Measurements from ENCODE around the gene TOR2A. TPM values are rescaled to one million over a fixed set of nuclear protein-coding genes. Genes with fewer than 3 reads are reported as not detected.

The TOR2A gene
- total RNA-seq, 1 experiment from 2014 or later, result 13.2 TPM

DNA sequence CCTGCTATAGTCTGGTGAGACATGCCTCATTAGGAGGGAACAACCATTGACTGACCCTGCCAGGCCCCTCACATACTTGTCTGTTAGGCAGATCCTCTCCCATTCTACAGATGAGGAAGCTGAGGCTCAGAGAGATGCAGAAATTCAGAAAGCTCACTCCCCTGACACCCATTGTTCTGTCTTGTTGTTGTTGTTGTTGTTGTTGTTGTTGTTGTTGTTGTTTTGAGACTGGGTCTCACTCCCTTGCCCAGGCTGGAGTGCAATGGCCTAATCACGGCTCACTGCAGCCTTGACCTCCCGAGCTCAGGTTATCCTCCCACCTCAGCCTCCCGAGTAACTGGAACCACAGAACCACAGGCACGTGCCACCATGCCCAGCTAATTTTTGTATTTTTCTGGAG, 41.4 kb downstream of the TOR2A start:
- Mint-ChIP-seq H3K4me3 (no peak overlapping the region; a peak in 1 of 5 replicates), H3K9me3 (no peaks in the 10 kb centered on the region; a peak in 1 of 5 replicates), H3K4me1 (no peaks in the 10 kb centered on the region), H3K27me3 (ENCODE audit: low read depth) (peaks cover 2% of the 10 kb centered on the region; the same call in 1 of the 2 replicates), H3K36me3 (ENCODE audit: insufficient read depth in 1 of 3, low read depth in 3 of 3) (peaks cover 18 to 22% (median 19%) of the 10 kb centered on the region in 3 experiments; a peak in 6 of 7 replicates), H3K27ac (no peak overlapping the region)
- Histone ChIP-seq H2AK5ac (ENCODE audit: insufficient read length, low read length) (no peak overlapping the region), H4K5ac (ENCODE audit: insufficient read length, low read depth, low read length) (no peak overlapping the region), H2BK12ac (ENCODE audit: insufficient read length, low read depth, low read length) (no peak overlapping the region), H3K79me1 (ENCODE audit: insufficient read depth, low read depth, low read length, poor library complexity, severe bottlenecking) (no peaks in the 10 kb centered on the region), H2BK20ac (ENCODE audit: low read depth, low read length, poor library complexity, severe bottlenecking) (no peak overlapping the region), H4K8ac (replicated peaks; ENCODE audit: insufficient read length, low read depth, low read length) (no peak overlapping the region), H3K23ac (ENCODE audit: insufficient read length, low read depth, low read length) (no peak overlapping the region), H3K9me3 (ENCODE audit: control insufficient read depth, low read depth, low read length) (no peaks in the 10 kb centered on the region), H4K91ac (ENCODE audit: insufficient read length, low read depth, low read length) (no peak overlapping the region), H2BK15ac (ENCODE audit: low read depth, low read length) (no peak overlapping the region), H3K27me3 (ENCODE audit: insufficient read depth, low read length) (no peaks in the 10 kb centered on the region), H3K4me1 (ENCODE audit: insufficient read depth, low read length) (no peaks in the 10 kb centered on the region), H3K18ac (ENCODE audit: insufficient read length, low read depth, low read length) (no peak overlapping the region), H3K27ac (ENCODE audit: insufficient read length, low read depth, low read length) (no peak overlapping the region), H3T11ph (ENCODE audit: low read length) (no peak overlapping the region), H2BK5ac (ENCODE audit: insufficient read length, low read length) (no peak overlapping the region), H2AFZ (ENCODE audit: low read length) (no peak overlapping the region), H3K9ac (ENCODE audit: extremely low read depth, insufficient read length, low read length) (no peak overlapping the region), H3K14ac (ENCODE audit: insufficient read depth, low read length) (no peak overlapping the region), H3K79me2 (ENCODE audit: insufficient read depth, low read length) (no peaks in the 10 kb centered on the region), H4K20me1 (ENCODE audit: control insufficient read depth, insufficient read depth, insufficient read length) (no peaks in the 10 kb centered on the region), H2BK120ac (ENCODE audit: low read depth, low read length, poor library complexity, severe bottlenecking) (no peak overlapping the region), H3K4ac (ENCODE audit: low read depth, low read length) (no peak overlapping the region), H3K4me2 (ENCODE audit: insufficient read depth, insufficient read length, low read length) (no peak overlapping the region), H3K56ac (ENCODE audit: insufficient read length, low read depth, low read length) (no peak overlapping the region), H3K23me2 (ENCODE audit: insufficient read length, low read depth, low read length, poor library complexity, severe bottlenecking) (no peaks in the 10 kb centered on the region)
- no CpG with 5 or more reads among the region's 4 CpGs for WGBS (ENCODE audit: extremely low coverage, insufficient read length, low lambda C conversion rate)
- TF ChIP-seq, protein P1, sequence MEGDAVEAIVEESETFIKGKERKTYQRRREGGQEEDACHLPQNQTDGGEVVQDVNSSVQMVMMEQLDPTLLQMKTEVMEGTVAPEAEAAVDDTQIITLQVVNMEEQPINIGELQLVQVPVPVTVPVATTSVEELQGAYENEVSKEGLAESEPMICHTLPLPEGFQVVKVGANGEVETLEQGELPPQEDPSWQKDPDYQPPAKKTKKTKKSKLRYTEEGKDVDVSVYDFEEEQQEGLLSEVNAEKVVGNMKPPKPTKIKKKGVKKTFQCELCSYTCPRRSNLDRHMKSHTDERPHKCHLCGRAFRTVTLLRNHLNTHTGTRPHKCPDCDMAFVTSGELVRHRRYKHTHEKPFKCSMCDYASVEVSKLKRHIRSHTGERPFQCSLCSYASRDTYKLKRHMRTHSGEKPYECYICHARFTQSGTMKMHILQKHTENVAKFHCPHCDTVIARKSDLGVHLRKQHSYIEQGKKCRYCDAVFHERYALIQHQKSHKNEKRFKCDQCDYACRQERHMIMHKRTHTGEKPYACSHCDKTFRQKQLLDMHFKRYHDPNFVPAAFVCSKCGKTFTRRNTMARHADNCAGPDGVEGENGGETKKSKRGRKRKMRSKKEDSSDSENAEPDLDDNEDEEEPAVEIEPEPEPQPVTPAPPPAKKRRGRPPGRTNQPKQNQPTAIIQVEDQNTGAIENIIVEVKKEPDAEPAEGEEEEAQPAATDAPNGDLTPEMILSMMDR (conservative IDR thresholded peaks at IDR 0.05), result no peak
- no peak for DNase-seq
